ENCODE results near the gene TOGARAM2. TPM values are rescaled to one million over a fixed set of nuclear protein-coding genes. Genes with fewer than 3 reads are reported as not detected.

TOGARAM2 gene
- total RNA-seq, 2 donors from 2014 or later: 0.49 to 2.4 TPM

- no peaks in the 10 kb centered on the region for H3K27me3 ChIP-seq (replicated peaks; ENCODE audit: insufficient read depth)
- H3K9me3 ChIP-seq: no peaks in the 10 kb centered on the region
- H3K27ac ChIP-seq: no peak overlapping the region
- DNase-seq (ENCODE audit: low spot score) (no peak), ATAC-seq (ENCODE audit: insufficient number of reproducible peaks, low FRiP score, low read depth) (no peak)
- no peaks in the 10 kb centered on the region for H3K36me3 ChIP-seq
- no peaks in the 10 kb centered on the region for H3K4me1 ChIP-seq (ENCODE audit: control insufficient read depth in 1 of 2, low read depth in 2 of 2)
- TF ChIP-seq CTCF (IDR thresholded peaks at IDR 0.05): no peak
- H3K4me3 ChIP-seq: no peak overlapping the region
Measured at GRCh38 chr2:28960401-28960800, 20.7 kb upstream of the TOGARAM2 start.

GRCh38 chr2:28962505-28962904 lies 18.6 kb upstream of the TOGARAM2 start:
- no peaks in the 10 kb centered on the region for H3K4me1 ChIP-seq (ENCODE audit: control insufficient read depth in 1 of 2, low read depth in 2 of 2)
- TF ChIP-seq CTCF (IDR thresholded peaks at IDR 0.05): no peak
- no peak overlapping the region for H3K4me3 ChIP-seq

GRCh38 chr2:28970464-28971160 lies 10.5 kb upstream of the TOGARAM2 start:
- no peak overlapping the region for H3K4me3 ChIP-seq
- DNase-seq (ENCODE audit: low spot score): no peak
- ATAC-seq (ENCODE audit: insufficient number of reproducible peaks, low FRiP score, low read depth): no peak

More at GRCh38 chr2:28962505-28962904, 18.6 kb upstream of the TOGARAM2 start:
- ATAC-seq (ENCODE audit: insufficient number of reproducible peaks, low FRiP score, low read depth): no peak
- H3K27me3 ChIP-seq (replicated peaks; ENCODE audit: insufficient read depth): no peaks in the 10 kb centered on the region
- no peak overlapping the region for H3K27ac ChIP-seq
- no peaks in the 10 kb centered on the region for H3K9me3 ChIP-seq
- no peaks in the 10 kb centered on the region for H3K36me3 ChIP-seq
- no peak for DNase-seq (ENCODE audit: low spot score)

GRCh38 chr2:28972778-28973335 lies 8.2 kb upstream of the TOGARAM2 start:
- Histone ChIP-seq H3K4me1 (ENCODE audit: control insufficient read depth in 1 of 2, low read depth in 2 of 2) (no peaks in the 10 kb centered on the region), H3K36me3 (no peaks in the 10 kb centered on the region), H3K4me3 (no peak overlapping the region), H3K9me3 (no peaks in the 10 kb centered on the region), H3K27me3 (replicated peaks; ENCODE audit: insufficient read depth) (no peaks in the 10 kb centered on the region), H3K27ac (no peak overlapping the region)
- DNase-seq (ENCODE audit: low spot score) (no peak), ATAC-seq (ENCODE audit: insufficient number of reproducible peaks, low FRiP score, low read depth) (no peak)
- TF ChIP-seq CTCF (IDR thresholded peaks at IDR 0.05): no peak

More at GRCh38 chr2:28970464-28971160, 10.5 kb upstream of the TOGARAM2 start:
- Histone ChIP-seq H3K9me3 (no peaks in the 10 kb centered on the region), H3K36me3 (no peaks in the 10 kb centered on the region), H3K27me3 (replicated peaks; ENCODE audit: insufficient read depth) (no peaks in the 10 kb centered on the region), H3K4me1 (ENCODE audit: control insufficient read depth in 1 of 2, low read depth in 2 of 2) (no peaks in the 10 kb centered on the region), H3K27ac (no peak overlapping the region)
- no peak for TF ChIP-seq CTCF (IDR thresholded peaks at IDR 0.05)

GRCh38 chr2:28974252-28974651 lies 6.8 kb upstream of the TOGARAM2 start:
- DNase-seq (ENCODE audit: low spot score) (no peak), ATAC-seq (ENCODE audit: insufficient number of reproducible peaks, low FRiP score, low read depth) (no peak)
- Histone ChIP-seq H3K9me3 (no peaks in the 10 kb centered on the region), H3K4me1 (ENCODE audit: control insufficient read depth in 1 of 2, low read depth in 2 of 2) (no peaks in the 10 kb centered on the region), H3K27ac (no peak overlapping the region), H3K36me3 (no peaks in the 10 kb centered on the region), H3K4me3 (no peak overlapping the region), H3K27me3 (replicated peaks; ENCODE audit: insufficient read depth) (no peaks in the 10 kb centered on the region)
- TF ChIP-seq CTCF (IDR thresholded peaks at IDR 0.05): no peak

Measured in thoracic aorta (tissue), 2 donors.